GM13977 (cell line): ENCODE results near the gene FAM120A.

Experiments
- DNase-seq: peaks from one replicate; pipeline ENCODE4 v3.0.0; 2012; ENCODE audit warnings: low spot score
- CTCF ChIP-seq: IDR thresholded peaks from 2 replicates; pipeline ENCODE4 v1.5.1; 2012; ENCODE audit warnings: mild to moderate bottlenecking, control low read depth; ENCODE audit not compliant: insufficient read depth; ENCODE audit errors: extremely low read depth, missing control alignments
- in situ Hi-C: fragments of 300-500 bp; cut with MboI; formaldehyde crosslinking; loops from one replicate; pipeline ENCODE4 v1.12.0; 2022; ENCODE audit warnings: low sequenced_read_pairs, low pct_unique_long_range_greater_than_20kb, mixed read lengths, inconsistent platforms; ENCODE audit not compliant: unreplicated experiment

The FAM120A gene

GRCh38 chr9:93475856-93476255 is 24.4 kb downstream of the FAM120A start:
- in situ Hi-C loops, result no loop called here
- no peak for TF ChIP-seq CTCF
- DNase-seq, result no peak

GRCh38 chr9:93476924-93477323 is 25.4 kb downstream of the FAM120A start:
- DNase-seq, result no peak
- in situ Hi-C loops, result no loop called here
- TF ChIP-seq CTCF, result no peak

GRCh38 chr9:93477397-93477796 is 25.9 kb downstream of the FAM120A start:
- in situ Hi-C loops, result no loop called here
- no peak for DNase-seq
- TF ChIP-seq CTCF, result no peak

- in situ Hi-C loops, result no loop called here
- no peak for DNase-seq
- TF ChIP-seq CTCF, result no peak
Measured at GRCh38 chr9:93479726-93480125, 28.2 kb downstream of the FAM120A start.

- in situ Hi-C loops, result no loop called here
- no peak for DNase-seq
- TF ChIP-seq CTCF, result no peak
Measured at GRCh38 chr9:93480262-93480661, 28.8 kb downstream of the FAM120A start.

- TF ChIP-seq CTCF, result no peak
- no peak for DNase-seq
- in situ Hi-C loops, result no loop called here
Measured at GRCh38 chr9:93480728-93481324, 29.3 kb downstream of the FAM120A start.

GRCh38 chr9:93483497-93483896 is 32.0 kb downstream of the FAM120A start:
- no peak for TF ChIP-seq CTCF
- no peak for DNase-seq
- in situ Hi-C loops, result no loop called here
